Measurements from ENCODE around the gene AJAP1. TPM values are rescaled to one million over a fixed set of nuclear protein-coding genes. Genes with fewer than 3 reads are reported as not detected.

The AJAP1 gene
- total RNA-seq, 1 donor from 2014 or later, result 6.9 TPM

DNA sequence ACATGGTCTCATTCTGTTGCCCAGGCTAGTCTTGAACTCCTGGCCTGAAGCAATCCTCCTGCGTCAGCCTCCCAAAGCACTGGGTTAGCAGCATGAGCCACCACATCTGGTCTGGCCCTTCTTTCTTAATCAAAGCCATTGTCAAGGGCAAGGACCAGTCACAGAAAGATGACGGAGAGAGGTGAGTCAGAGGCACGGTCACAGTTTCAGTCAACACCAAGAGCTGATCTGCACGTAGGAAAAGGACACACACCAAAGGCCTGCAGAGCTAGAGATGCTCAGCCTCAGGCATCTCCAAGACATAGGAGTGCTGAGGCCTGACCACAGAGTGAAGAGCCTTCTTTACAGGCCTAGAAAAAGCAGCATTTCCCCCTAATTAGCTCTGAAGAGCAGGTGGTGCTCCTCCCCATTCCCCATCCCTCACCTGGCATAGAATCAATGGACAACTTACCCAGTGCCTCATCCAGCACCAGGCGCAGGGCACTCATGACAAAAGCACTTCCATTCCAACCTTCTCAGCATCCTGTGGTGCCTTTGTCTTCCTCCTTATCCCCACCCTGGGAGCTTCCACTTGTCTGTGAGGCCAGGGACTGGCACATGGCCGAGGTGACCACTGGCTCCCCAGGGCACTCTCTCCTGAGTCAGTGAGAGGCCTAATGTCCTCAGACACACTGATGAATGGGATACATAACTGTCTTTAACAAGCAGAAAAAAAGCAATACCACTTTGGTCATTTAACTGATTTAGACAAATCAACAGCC is 139.8 kb downstream of the AJAP1 start:
- no peak for TF ChIP-seq CTCF (IDR thresholded peaks at IDR 0.05)
- H3K36me3 ChIP-seq, result no peaks in the 10 kb centered on the region
- no peak overlapping the region for H3K4me3 ChIP-seq
- H3K27me3 ChIP-seq, result no peaks in the 10 kb centered on the region
- intact Hi-C loops (cut with DNase I), result no loop called here
- no peaks in the 10 kb centered on the region for H3K4me1 ChIP-seq
- no peaks in the 10 kb centered on the region for H3K9me3 ChIP-seq
- DNase-seq (ENCODE audit: low spot score in 2 of 2), result no peak
- no peak overlapping the region for H3K27ac ChIP-seq

- Histone ChIP-seq H3K27ac (no peak overlapping the region), H3K36me3 (no peaks in the 10 kb centered on the region), H3K4me3 (no peak overlapping the region), H3K9me3 (no peaks in the 10 kb centered on the region), H3K4me1 (no peaks in the 10 kb centered on the region), H3K27me3 (no peaks in the 10 kb centered on the region)
- TF ChIP-seq CTCF (IDR thresholded peaks at IDR 0.05), result no peak
- intact Hi-C loops (cut with DNase I), result no loop called here
- no peak for DNase-seq (ENCODE audit: low spot score in 2 of 2)
These were observed 142.0 kb downstream of the AJAP1 start for GRCh38 chr1:4796161-4797015.

DNA sequence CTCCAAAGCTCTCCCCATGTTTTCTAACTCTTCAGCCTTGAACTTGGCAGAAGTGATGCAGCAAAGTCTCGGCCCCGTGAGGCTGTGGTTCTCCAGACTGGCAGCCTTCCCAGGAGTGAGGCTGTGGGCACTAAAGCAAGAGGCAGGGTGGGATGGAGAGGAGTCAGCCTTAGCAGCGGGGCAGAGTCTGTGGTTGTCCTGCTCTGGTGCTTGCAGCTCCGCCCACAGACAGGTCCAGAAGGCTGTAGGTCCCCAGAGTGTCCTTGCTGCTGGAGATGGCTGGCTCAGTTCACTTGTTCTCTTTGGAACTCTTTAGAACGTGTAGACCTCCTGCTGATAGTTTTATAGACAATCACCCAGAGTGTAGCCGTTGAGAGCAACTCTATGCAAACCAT is 142.6 kb downstream of the AJAP1 start:
- intact Hi-C loops (cut with DNase I), result no loop called here
- no peak for DNase-seq (ENCODE audit: low spot score in 2 of 2)
- H3K36me3 ChIP-seq, result no peaks in the 10 kb centered on the region
- no peaks in the 10 kb centered on the region for H3K27me3 ChIP-seq
- TF ChIP-seq CTCF (IDR thresholded peaks at IDR 0.05), result no peak
- H3K9me3 ChIP-seq, result no peaks in the 10 kb centered on the region
- H3K4me3 ChIP-seq, result no peak overlapping the region
- H3K27ac ChIP-seq, result no peak overlapping the region
- no peaks in the 10 kb centered on the region for H3K4me1 ChIP-seq

GRCh38 chr1:4797429-4797828 is 143.0 kb downstream of the AJAP1 start:
- DNase-seq (ENCODE audit: low spot score in 2 of 2), result no peak
- no peak overlapping the region for H3K4me3 ChIP-seq
- no peaks in the 10 kb centered on the region for H3K9me3 ChIP-seq
- intact Hi-C loops (cut with DNase I), result no loop called here
- H3K4me1 ChIP-seq, result no peaks in the 10 kb centered on the region
- H3K36me3 ChIP-seq, result no peaks in the 10 kb centered on the region
- TF ChIP-seq CTCF (IDR thresholded peaks at IDR 0.05), result no peak
- H3K27me3 ChIP-seq, result no peaks in the 10 kb centered on the region
- H3K27ac ChIP-seq, result no peak overlapping the region

- DNase-seq (ENCODE audit: low spot score in 2 of 2), result no peak
These were observed 146.9 kb downstream of the AJAP1 start for GRCh38 chr1:4801192-4801924.

More at GRCh38 chr1:4801192-4801924, 146.9 kb downstream of the AJAP1 start:
- intact Hi-C loops (cut with DNase I), result no loop called here
- no peaks in the 10 kb centered on the region for H3K4me1 ChIP-seq
- no peaks in the 10 kb centered on the region for H3K36me3 ChIP-seq
- no peaks in the 10 kb centered on the region for H3K27me3 ChIP-seq
- H3K27ac ChIP-seq, result no peak overlapping the region
- no peaks in the 10 kb centered on the region for H3K9me3 ChIP-seq
- no peak overlapping the region for H3K4me3 ChIP-seq
- no peak for TF ChIP-seq CTCF (IDR thresholded peaks at IDR 0.05)

Measured in ascending aorta (tissue), 2 donors.